AG08396 (cell line): ENCODE results near the gene MRPL39.

Source experiments
- DNase-seq: peaks from one replicate; pipeline ENCODE4 v3.0.0; 2012; ENCODE audit warnings: low spot score, mixed read lengths

Gene MRPL39

GRCh38 chr21:25536752-25537151 lies 70.5 kb downstream of the MRPL39 start:
- no peak for DNase-seq

GRCh38 chr21:25535849-25536248 lies 71.4 kb downstream of the MRPL39 start:
- no peak for DNase-seq
